Endodermal cell (in vitro differentiated cells): ENCODE results near the gene DCLK1. TPM values are rescaled to one million over a fixed set of nuclear protein-coding genes. Genes with fewer than 3 reads are reported as not detected.

Source experiments
- DNase-seq: peaks from one replicate; pipeline ENCODE4 v3.0.0-alpha.2; 2017
- H3K27ac ChIP-seq: 2 replicates; pipeline ENCODE4 v1.5.1; 2013; ENCODE audit warnings: mild to moderate bottlenecking, low read depth, low read length, moderate library complexity
- H3K27me3 ChIP-seq: 2 replicates; pipeline ENCODE4 v1.6.1; 2013; ENCODE audit warnings: mild to moderate bottlenecking, low read length, moderate library complexity; ENCODE audit not compliant: insufficient read depth, control insufficient read depth, poor library complexity, severe bottlenecking
- H3K36me3 ChIP-seq: 2 replicates; pipeline ENCODE4 v1.7.0; 2013; ENCODE audit warnings: mild to moderate bottlenecking, low read length, moderate library complexity; ENCODE audit not compliant: control insufficient read depth, insufficient read depth
- H3K4me1 ChIP-seq: one replicate; pipeline ENCODE4 v1.7.0; 2013; ENCODE audit warnings: low read length; ENCODE audit not compliant: control insufficient read depth, insufficient read depth
- H3K4me3 ChIP-seq: 2 replicates; pipeline ENCODE4 v1.5.1; 2013; ENCODE audit warnings: mild to moderate bottlenecking, low read length, moderate library complexity
- H3K9ac ChIP-seq: 2 replicates; pipeline ENCODE4 v1.6.1; 2013; ENCODE audit warnings: mild to moderate bottlenecking, low read length, moderate library complexity; ENCODE audit not compliant: poor library complexity, severe bottlenecking; ENCODE audit errors: extremely low read depth
- H3K9me3 ChIP-seq: 2 replicates; pipeline ENCODE4 v1.6.1; 2013; ENCODE audit warnings: mild to moderate bottlenecking, low read length, moderate library complexity; ENCODE audit not compliant: control insufficient read depth
- H3K27ac Mint-ChIP-seq: 2 replicates; pipeline ENCODE4 v1.8.0; 2020; ENCODE audit warnings: mixed read lengths
- H3K27me3 Mint-ChIP-seq: 2 replicates; pipeline ENCODE4 v1.8.0; 2021; ENCODE audit warnings: mild to moderate bottlenecking, mixed read lengths; ENCODE audit not compliant: insufficient read depth
- H3K36me3 Mint-ChIP-seq: 2 replicates; pipeline ENCODE4 v1.8.0; 2020; ENCODE audit warnings: low read depth, mixed read lengths
- H3K4me1 Mint-ChIP-seq: 2 replicates; pipeline ENCODE4 v1.8.0; 2020; ENCODE audit warnings: mixed read lengths
- H3K4me3 Mint-ChIP-seq: 2 replicates; pipeline ENCODE4 v1.8.0; 2020; ENCODE audit warnings: mild to moderate bottlenecking, moderate library complexity, mixed read lengths
- H3K9me3 Mint-ChIP-seq: 2 replicates; pipeline ENCODE4 v1.8.0; 2020; ENCODE audit warnings: mild to moderate bottlenecking, mixed read lengths
- CTCF ChIP-seq: fragments of 200-600 bp; sonication (generic); conservative IDR thresholded peaks from 2 replicates; pipeline ENCODE4 v1.5.0; 2021; ENCODE audit warnings: antibody characterized with exemption, mild to moderate bottlenecking
- WGBS, 2 experiments: methylation state at CpG; one replicate each; pipeline versions ENCODE4 v1.1.5 to v1.1.7; 2013; ENCODE audit warnings: missing lambda C conversion rate in 2 of 2, mixed read lengths in 1 of 2; ENCODE audit not compliant: insufficient coverage in 1 of 2, insufficient read length in 1 of 2; 5-methylcytosine and 5-hydroxymethylcytosine counted together
- total RNA-seq, 2 donors: library from RNA; stranded (reverse); fragmentation: NEBNext Ultra II Directional in 1 of 2; extraction: Animal tissue kit (Norgen Biotek cat#: 25700) in 1 of 2; gene quantifications; 2 replicates in 1 of 2; 3 replicates in 1 of 2; pipeline ENCODE4 v1.2.1, GENCODE V29; 2021

Gene DCLK1
- total RNA-seq, 2 donors from 2014 or later, result 3.0 to 32.8 TPM

GRCh38 chr13:35763782-35764123, 367.4 kb downstream of the DCLK1 start:
- Histone ChIP-seq H3K9me3 (peaks cover 10% of the 10 kb centered on the region), H3K4me3 (no peak overlapping the region), H3K27ac (no peak overlapping the region), H3K27me3 (no peaks in the 10 kb centered on the region), H3K4me1 (peaks cover 18% of the 10 kb centered on the region), H3K36me3 (no peaks in the 10 kb centered on the region), H3K9ac (no peak overlapping the region)
- no peak for DNase-seq
- Mint-ChIP-seq H3K36me3 (no peaks in the 10 kb centered on the region), H3K4me3 (no peak overlapping the region), H3K27me3 (peaks cover 5% of the 10 kb centered on the region), H3K27ac (no peak overlapping the region), H3K4me1 (peaks cover 15% of the 10 kb centered on the region), H3K9me3 (peaks cover 8% of the 10 kb centered on the region)
- no peak for TF ChIP-seq CTCF
- WGBS, 2 experiments, result 92 to 95% methylated on average over 4 to 7 of the region's 7 CpGs

GRCh38 chr13:35763060-35763781, 368.0 kb downstream of the DCLK1 start:
- no peaks in the 10 kb centered on the region for H3K36me3 Mint-ChIP-seq
- WGBS, 2 experiments, result 65 to 93% methylated on average over 3 to 4 of the region's 4 CpGs

GRCh38 chr13:35761440-35762252, 369.5 kb downstream of the DCLK1 start:
- Histone ChIP-seq H3K27me3 (no peaks in the 10 kb centered on the region), H3K9me3 (peaks cover 21% of the 10 kb centered on the region), H3K4me3 (peak overlapping the region; percentile 9), H3K9ac (no peak overlapping the region), H3K27ac (no peak overlapping the region), H3K4me1 (peaks cover 16% of the 10 kb centered on the region), H3K36me3 (no peaks in the 10 kb centered on the region)
- Mint-ChIP-seq H3K27ac (no peak overlapping the region), H3K27me3 (peaks cover 2% of the 10 kb centered on the region), H3K36me3 (no peaks in the 10 kb centered on the region), H3K4me1 (peaks cover 15% of the 10 kb centered on the region), H3K4me3 (no peak overlapping the region), H3K9me3 (peaks cover 8% of the 10 kb centered on the region)
- DNase-seq, result no peak
- no peak for TF ChIP-seq CTCF
- 88% methylated on average over 2 of the region's 2 CpGs; no CpG with 5 or more reads in 1 of the 2 experiments for WGBS, 2 experiments

More at GRCh38 chr13:35763060-35763781, 368.0 kb downstream of the DCLK1 start:
- H3K27me3 Mint-ChIP-seq, result peaks cover 7% of the 10 kb centered on the region
- TF ChIP-seq CTCF, result no peak
- Histone ChIP-seq H3K9ac (no peak overlapping the region), H3K27ac (no peak overlapping the region), H3K27me3 (no peaks in the 10 kb centered on the region), H3K36me3 (no peaks in the 10 kb centered on the region), H3K9me3 (peaks cover 10% of the 10 kb centered on the region), H3K4me1 (peaks cover 17% of the 10 kb centered on the region), H3K4me3 (no peak overlapping the region)
- no peak overlapping the region for H3K4me3 Mint-ChIP-seq
- no peak overlapping the region for H3K27ac Mint-ChIP-seq
- no peak for DNase-seq
- peaks cover 15% of the 10 kb centered on the region for H3K4me1 Mint-ChIP-seq
- H3K9me3 Mint-ChIP-seq, result peaks cover 8% of the 10 kb centered on the region
